Measurements from ENCODE around the gene KCTD7.
"Not testable (repeated sequence)": the region's sequence is repeated elsewhere in the genome, so short reads cannot be mapped to it uniquely, and the experiment has no call there.

KCTD7 gene

GRCh38 chr7:66628361-66629221 is at the start of gene KCTD7:
Gene KCTD7, plus strand, starts transcription at chr7:66628881. Its CDS starts 184 bp downstream, at chr7:66629065.
- DNase-seq (ENCODE audit: low read depth in 2 of 2, low spot score in 1 of 2) = peak; percentile 84 to 90

GRCh38 chr7:66580380-66580779 is 48.3 kb upstream of the KCTD7 start:
- not testable (repeated sequence) for DNase-seq (ENCODE audit: low read depth in 2 of 2, low spot score in 1 of 2)

GRCh38 chr7:66582816-66583489 is 45.7 kb upstream of the KCTD7 start:
- DNase-seq (ENCODE audit: low read depth in 2 of 2, low spot score in 1 of 2) = not testable (repeated sequence)

GRCh38 chr7:66583490-66584110 is 45.1 kb upstream of the KCTD7 start:
- no peak for DNase-seq (ENCODE audit: low read depth in 2 of 2, low spot score in 1 of 2)

- no peak for DNase-seq (ENCODE audit: low read depth in 2 of 2, low spot score in 1 of 2)
Observed at GRCh38 chr7:66586181-66586580, 42.5 kb upstream of the KCTD7 start.

GRCh38 chr7:66588226-66588625 is 40.5 kb upstream of the KCTD7 start:
- DNase-seq (ENCODE audit: low read depth in 2 of 2, low spot score in 1 of 2) = not testable (repeated sequence)

- not testable (repeated sequence) for DNase-seq (ENCODE audit: low read depth in 2 of 2, low spot score in 1 of 2)
Observed at GRCh38 chr7:66588856-66589570, 39.7 kb upstream of the KCTD7 start.

- DNase-seq (ENCODE audit: low read depth in 2 of 2, low spot score in 1 of 2) = not testable (repeated sequence)
Observed at GRCh38 chr7:66590302-66591057, 38.2 kb upstream of the KCTD7 start.

- not testable (repeated sequence) for DNase-seq (ENCODE audit: low read depth in 2 of 2, low spot score in 1 of 2)
Observed at GRCh38 chr7:66591058-66591798, 37.5 kb upstream of the KCTD7 start.

GRCh38 chr7:66591799-66592596 is 36.7 kb upstream of the KCTD7 start:
- peak; percentile 60 to 77 for DNase-seq (ENCODE audit: low read depth in 2 of 2, low spot score in 1 of 2)

- not testable (repeated sequence) for DNase-seq (ENCODE audit: low read depth in 2 of 2, low spot score in 1 of 2)
Observed at GRCh38 chr7:66592597-66593146, 36.0 kb upstream of the KCTD7 start.

GRCh38 chr7:66594082-66594481 is 34.6 kb upstream of the KCTD7 start:
- DNase-seq (ENCODE audit: low read depth in 2 of 2, low spot score in 1 of 2) = not testable (repeated sequence)

GRCh38 chr7:66597461-66597860 is 31.2 kb upstream of the KCTD7 start:
- no peak for DNase-seq (ENCODE audit: low read depth in 2 of 2, low spot score in 1 of 2)

- no peak for DNase-seq (ENCODE audit: low read depth in 2 of 2, low spot score in 1 of 2)
Observed at GRCh38 chr7:66602159-66602558, 26.5 kb upstream of the KCTD7 start.

- no peak for DNase-seq (ENCODE audit: low read depth in 2 of 2, low spot score in 1 of 2)
Observed at GRCh38 chr7:66604198-66604597, 24.5 kb upstream of the KCTD7 start.

GRCh38 chr7:66606540-66607291 is 22.0 kb upstream of the KCTD7 start:
- DNase-seq (ENCODE audit: low read depth in 2 of 2, low spot score in 1 of 2) = not testable (repeated sequence)

- no peak for DNase-seq (ENCODE audit: low read depth in 2 of 2, low spot score in 1 of 2)
Observed at GRCh38 chr7:66609176-66609575, 19.5 kb upstream of the KCTD7 start.

GRCh38 chr7:66614596-66614995 is 14.1 kb upstream of the KCTD7 start:
- not testable (repeated sequence) for DNase-seq (ENCODE audit: low read depth in 2 of 2, low spot score in 1 of 2)
